Neural progenitor cell (in vitro differentiated cells): ENCODE data around the gene ACKR2. TPM values are rescaled to one million over a fixed set of nuclear protein-coding genes. Genes with fewer than 3 reads are reported as not detected.

Source experiments
- DNase-seq: peaks from one replicate; pipeline ENCODE4 v3.0.0-alpha.2; 2016; ENCODE audit warnings: low spot score
- H2AFZ ChIP-seq: fragments of 200-600 bp; sonication (generic); replicated peaks from 2 replicates; pipeline ENCODE4 v1.6.1; 2016; ENCODE audit warnings: antibody characterized with exemption
- H3F3A ChIP-seq: fragments of 200-600 bp; sonication (generic); 2 replicates; pipeline ENCODE4 v1.6.1; 2016; ENCODE audit warnings: antibody characterized with exemption, low read depth
- H3K27ac ChIP-seq: fragments of 200-600 bp; sonication (generic); 2 replicates; pipeline ENCODE4 v1.5.1; 2016; ENCODE audit warnings: mild to moderate bottlenecking
- H3K27me3 ChIP-seq: fragments of 200-600 bp; sonication (generic); 2 replicates; pipeline ENCODE4 v1.6.1; 2016; ENCODE audit warnings: mild to moderate bottlenecking, moderate library complexity
- H3K36me3 ChIP-seq: fragments of 200-600 bp; sonication (generic); 2 replicates; pipeline ENCODE4 v1.5.1; 2016
- H3K4me1 ChIP-seq: fragments of 200-600 bp; sonication (generic); 2 replicates; pipeline ENCODE4 v1.6.1; 2016; ENCODE audit warnings: mixed run types
- H3K4me2 ChIP-seq: fragments of 200-600 bp; sonication (generic); 2 replicates; pipeline ENCODE4 v1.6.1; 2016
- H3K4me3 ChIP-seq: fragments of 200-600 bp; sonication (generic); 2 replicates; pipeline ENCODE4 v1.5.1; 2016
- H3K79me2 ChIP-seq: fragments of 200-600 bp; sonication (generic); 2 replicates; pipeline ENCODE4 v1.6.1; 2016; ENCODE audit warnings: low read depth
- H3K9ac ChIP-seq: fragments of 200-600 bp; sonication (generic); 2 replicates; pipeline ENCODE4 v1.6.1; 2016
- H3K9me3 ChIP-seq: fragments of 200-600 bp; sonication (generic); 2 replicates; pipeline ENCODE4 v1.5.1; 2016; ENCODE audit warnings: low read depth
- H4K20me1 ChIP-seq: fragments of 200-600 bp; sonication (generic); 2 replicates; pipeline ENCODE4 v1.6.1; 2016; ENCODE audit warnings: low read depth
- H3K27ac Mint-ChIP-seq: 3 replicates; pipeline ENCODE4 v1.8.0; 2021; ENCODE audit warnings: mixed read lengths
- H3K27me3 Mint-ChIP-seq: 2 replicates; pipeline ENCODE4 v1.8.0; 2022; ENCODE audit warnings: low read depth, mild to moderate bottlenecking, inconsistent platforms, moderate library complexity, mixed read lengths; ENCODE audit not compliant: insufficient read depth
- H3K36me3 Mint-ChIP-seq: 3 replicates; pipeline ENCODE4 v1.8.0; 2021; ENCODE audit warnings: mixed read lengths
- H3K4me1 Mint-ChIP-seq: 3 replicates; pipeline ENCODE4 v1.8.0; 2021; ENCODE audit warnings: mixed read lengths
- H3K4me3 Mint-ChIP-seq: 3 replicates; pipeline ENCODE4 v1.8.0; 2021; ENCODE audit warnings: mild to moderate bottlenecking, moderate library complexity, mixed read lengths
- H3K9me3 Mint-ChIP-seq: 3 replicates; pipeline ENCODE4 v1.8.0; 2020; ENCODE audit warnings: mixed read lengths
- CTCF ChIP-seq: fragments of 200-600 bp; sonication (generic); IDR thresholded peaks from 2 replicates; pipeline ENCODE4 v1.5.1; 2017; ENCODE audit warnings: antibody characterized with exemption, mild to moderate bottlenecking
- EZH2 ChIP-seq: fragments of 200-600 bp; sonication (generic); IDR thresholded peaks from 2 replicates; pipeline ENCODE4 v1.6.1; 2017; ENCODE audit warnings: antibody characterized with exemption, mild to moderate bottlenecking, moderate library complexity
- EZH2phosphoT487 ChIP-seq: fragments of 200-600 bp; sonication (generic); IDR thresholded peaks from 2 replicates; pipeline ENCODE4 v1.6.1; 2017; ENCODE audit warnings: antibody characterized with exemption
- total RNA-seq: library from RNA; depleted of rRNA; stranded (reverse); fragments of >200 nt; gene quantifications from 2 replicates; pipeline ENCODE4 v1.2.3, GENCODE V29; 2015; ENCODE audit warnings: low replicate concordance

ACKR2 gene
- total RNA-seq, 1 donor from 2014 or later, result not detected

GRCh38 chr3:42900226-42901072, 91.2 kb downstream of the ACKR2 start:
- no peak overlapping the region for H3K4me3 ChIP-seq
- H3K27me3 ChIP-seq, result no peaks in the 10 kb centered on the region
- no peak for TF ChIP-seq EZH2
- no peak for TF ChIP-seq EZH2phosphoT487
- no peak for TF ChIP-seq CTCF
- H4K20me1 ChIP-seq, result no peaks in the 10 kb centered on the region
- no peaks in the 10 kb centered on the region for H3K27me3 Mint-ChIP-seq
- no peaks in the 10 kb centered on the region for H3K4me1 Mint-ChIP-seq
- H3K27ac ChIP-seq, result no peak overlapping the region
- no peak overlapping the region for H3K4me2 ChIP-seq
- H3K36me3 ChIP-seq, result no peaks in the 10 kb centered on the region
- no peak overlapping the region for H3K4me3 Mint-ChIP-seq
- H3K79me2 ChIP-seq, result no peaks in the 10 kb centered on the region
- H3K9ac ChIP-seq, result no peak overlapping the region
- no peak for DNase-seq
- H3K27ac Mint-ChIP-seq, result no peak overlapping the region
- H3K4me1 ChIP-seq, result peaks cover 3% of the 10 kb centered on the region
- H3K9me3 Mint-ChIP-seq, result peaks cover 2% of the 10 kb centered on the region
- H3K9me3 ChIP-seq, result no peaks in the 10 kb centered on the region
- H3F3A ChIP-seq, result no peaks in the 10 kb centered on the region
- no peaks in the 10 kb centered on the region for H3K36me3 Mint-ChIP-seq
- H2AFZ ChIP-seq, result no peak overlapping the region

GRCh38 chr3:42901073-42901415, 91.8 kb downstream of the ACKR2 start:
- H3K9me3 ChIP-seq, result no peaks in the 10 kb centered on the region
- no peak overlapping the region for H3K4me3 ChIP-seq
- H4K20me1 ChIP-seq, result no peaks in the 10 kb centered on the region
- TF ChIP-seq CTCF, result no peak
- no peak for TF ChIP-seq EZH2phosphoT487
- no peak for TF ChIP-seq EZH2
- H3K4me2 ChIP-seq, result no peak overlapping the region
- H3K27ac ChIP-seq, result no peak overlapping the region
- no peaks in the 10 kb centered on the region for H3K36me3 ChIP-seq
- H3F3A ChIP-seq, result no peaks in the 10 kb centered on the region
- H3K27me3 Mint-ChIP-seq, result no peaks in the 10 kb centered on the region
- no peaks in the 10 kb centered on the region for H3K27me3 ChIP-seq
- DNase-seq, result no peak
- H3K9me3 Mint-ChIP-seq, result peaks cover 5% of the 10 kb centered on the region
- H3K4me3 Mint-ChIP-seq, result no peak overlapping the region
- no peak overlapping the region for H3K9ac ChIP-seq
- no peak overlapping the region for H3K27ac Mint-ChIP-seq
- no peaks in the 10 kb centered on the region for H3K4me1 Mint-ChIP-seq
- no peak overlapping the region for H2AFZ ChIP-seq
- H3K4me1 ChIP-seq, result no peaks in the 10 kb centered on the region
- H3K79me2 ChIP-seq, result no peaks in the 10 kb centered on the region
- H3K36me3 Mint-ChIP-seq, result no peaks in the 10 kb centered on the region

- Histone ChIP-seq H3K36me3 (no peaks in the 10 kb centered on the region), H3K4me2 (no peak overlapping the region), H3F3A (peaks cover 5% of the 10 kb centered on the region), H3K4me1 (no peaks in the 10 kb centered on the region), H3K9me3 (no peaks in the 10 kb centered on the region), H3K27ac (no peak overlapping the region), H3K4me3 (no peak overlapping the region), H3K27me3 (no peaks in the 10 kb centered on the region), H3K79me2 (no peaks in the 10 kb centered on the region), H2AFZ (no peak overlapping the region), H3K9ac (no peak overlapping the region), H4K20me1 (no peaks in the 10 kb centered on the region)
- peaks cover 3% of the 10 kb centered on the region for H3K4me1 Mint-ChIP-seq
- H3K27me3 Mint-ChIP-seq, result no peaks in the 10 kb centered on the region
- H3K27ac Mint-ChIP-seq, result no peak overlapping the region
- H3K9me3 Mint-ChIP-seq, result peaks cover 10% of the 10 kb centered on the region
- DNase-seq, result no peak
- TF ChIP-seq CTCF (no peak), EZH2 (no peak), EZH2phosphoT487 (no peak)
- no peaks in the 10 kb centered on the region for H3K36me3 Mint-ChIP-seq
- no peak overlapping the region for H3K4me3 Mint-ChIP-seq
These were observed 93.0 kb downstream of the ACKR2 start for GRCh38 chr3:42902257-42902656.
